H9 (cell line): Measurements from ENCODE around the gene ADRA2A. TPM values are rescaled to one million over a fixed set of nuclear protein-coding genes. Genes with fewer than 3 reads are reported as not detected.

ENCODE experiments used
- DNase-seq: peaks from one replicate; pipeline ENCODE4 v3.0.0-alpha.2; 2017
- H2AFZ ChIP-seq: one replicate; pipeline ENCODE4 v1.6.1; 2013; ENCODE audit warnings: mild to moderate bottlenecking, low read length, control low read depth, moderate library complexity
- H2AK5ac ChIP-seq: 2 replicates; pipeline ENCODE4 v1.6.1; 2013; ENCODE audit warnings: low read length, control low read depth, mixed read lengths; ENCODE audit not compliant: insufficient read length
- H2BK120ac ChIP-seq: one replicate; pipeline ENCODE4 v1.6.1; 2013; ENCODE audit warnings: low read depth, mild to moderate bottlenecking, low read length, control low read depth, inconsistent platforms; ENCODE audit not compliant: poor library complexity, severe bottlenecking
- H2BK12ac ChIP-seq: 2 replicates; pipeline ENCODE4 v1.6.1; 2013; ENCODE audit warnings: low read length, control low read depth, mixed read lengths, low read depth; ENCODE audit not compliant: insufficient read length
- H2BK15ac ChIP-seq: 2 replicates; pipeline ENCODE4 v1.6.1; 2013; ENCODE audit warnings: low read depth, low read length, control low read depth
- H2BK20ac ChIP-seq: one replicate; pipeline ENCODE4 v1.6.1; 2013; ENCODE audit warnings: low read depth, mild to moderate bottlenecking, low read length, control low read depth, inconsistent platforms; ENCODE audit not compliant: poor library complexity, severe bottlenecking
- H2BK5ac ChIP-seq: 2 replicates; pipeline ENCODE4 v1.6.1; 2013; ENCODE audit warnings: low read length, control low read depth, mixed read lengths; ENCODE audit not compliant: insufficient read length
- H3K14ac ChIP-seq: 2 replicates; pipeline ENCODE4 v1.6.1; 2013; ENCODE audit warnings: low read length, control low read depth; ENCODE audit not compliant: insufficient read depth
- H3K18ac ChIP-seq: 2 replicates; pipeline ENCODE4 v1.6.1; 2013; ENCODE audit warnings: low read depth, mild to moderate bottlenecking, mixed read lengths, low read length, control low read depth; ENCODE audit not compliant: insufficient read length
- H3K23ac ChIP-seq: 2 replicates; pipeline ENCODE4 v1.6.1; 2013; ENCODE audit warnings: low read length, control low read depth, mixed read lengths, low read depth; ENCODE audit not compliant: insufficient read length
- H3K23me2 ChIP-seq: 2 replicates; pipeline ENCODE4 v1.6.1; 2013; ENCODE audit warnings: low read depth, mild to moderate bottlenecking, mixed read lengths, low read length, control low read depth; ENCODE audit not compliant: insufficient read length, poor library complexity, severe bottlenecking
- H3K27ac ChIP-seq: 2 replicates; pipeline ENCODE4 v1.5.1; 2013; ENCODE audit warnings: low read length, control low read depth, mixed read lengths, low read depth; ENCODE audit not compliant: insufficient read length
- H3K27me3 ChIP-seq: 2 replicates; pipeline ENCODE4 v1.6.1; 2013; ENCODE audit warnings: low read length, control low read depth, inconsistent platforms; ENCODE audit not compliant: insufficient read depth
- H3K4ac ChIP-seq: 2 replicates; pipeline ENCODE4 v1.6.1; 2013; ENCODE audit warnings: low read depth, mild to moderate bottlenecking, control low read depth, inconsistent platforms, low read length, moderate library complexity
- H3K4me1 ChIP-seq: 2 replicates; pipeline ENCODE4 v1.6.1; 2013; ENCODE audit warnings: low read length, control low read depth, inconsistent platforms; ENCODE audit not compliant: insufficient read depth
- H3K4me2 ChIP-seq: 2 replicates; pipeline ENCODE4 v1.6.1; 2013; ENCODE audit warnings: low read length, control low read depth, mixed read lengths; ENCODE audit not compliant: insufficient read length, insufficient read depth
- H3K56ac ChIP-seq: 2 replicates; pipeline ENCODE4 v1.6.1; 2013; ENCODE audit warnings: low read depth, mild to moderate bottlenecking, mixed read lengths, low read length, control low read depth; ENCODE audit not compliant: insufficient read length
- H3K79me1 ChIP-seq: 2 replicates; pipeline ENCODE4 v1.6.1; 2013; ENCODE audit warnings: low read depth, mild to moderate bottlenecking, moderate library complexity, low read length, control low read depth, inconsistent platforms; ENCODE audit not compliant: insufficient read depth, poor library complexity, severe bottlenecking
- H3K79me2 ChIP-seq: 2 replicates; pipeline ENCODE4 v1.6.1; 2013; ENCODE audit warnings: low read length, control low read depth, inconsistent platforms; ENCODE audit not compliant: insufficient read depth
- H3K9ac ChIP-seq: 2 replicates; pipeline ENCODE4 v1.6.1; 2013; ENCODE audit warnings: low read length, control low read depth, mixed read lengths; ENCODE audit not compliant: insufficient read length; ENCODE audit errors: extremely low read depth
- H3K9me3 ChIP-seq: one replicate; pipeline ENCODE4 v1.6.1; 2013; ENCODE audit warnings: low read depth, low read length, inconsistent platforms; ENCODE audit not compliant: control insufficient read depth
- H3T11ph ChIP-seq: one replicate; pipeline ENCODE4 v1.6.1; 2013; ENCODE audit warnings: mild to moderate bottlenecking, low read length, control low read depth, inconsistent platforms
- H4K20me1 ChIP-seq: one replicate; pipeline ENCODE4 v1.6.1; 2013; ENCODE audit not compliant: control insufficient read depth, insufficient read length, insufficient read depth
- H4K5ac ChIP-seq: 2 replicates; pipeline ENCODE4 v1.6.1; 2013; ENCODE audit warnings: low read depth, mild to moderate bottlenecking, mixed read lengths, low read length, control low read depth; ENCODE audit not compliant: insufficient read length
- H4K8ac ChIP-seq: replicated peaks from 2 replicates; pipeline ENCODE4 v1.6.1; 2013; ENCODE audit warnings: low read length, control low read depth, mixed read lengths, low read depth; ENCODE audit not compliant: insufficient read length
- H4K91ac ChIP-seq: 2 replicates; pipeline ENCODE4 v1.6.1; 2013; ENCODE audit warnings: low read depth, mild to moderate bottlenecking, moderate library complexity, mixed read lengths, low read length, control low read depth; ENCODE audit not compliant: insufficient read length
- H3K27ac Mint-ChIP-seq, 3 experiments: 2 replicates in 2 of 3; 3 replicates in 1 of 3; pipeline ENCODE4 v1.8.0; 2020 to 2021; ENCODE audit warnings: mixed read lengths in 3 of 3, mild to moderate bottlenecking in 1 of 3, moderate library complexity in 1 of 3
- H3K27me3 Mint-ChIP-seq: 2 replicates; pipeline ENCODE4 v1.8.0; 2021; ENCODE audit warnings: low read depth, mild to moderate bottlenecking, moderate library complexity, mixed read lengths
- H3K36me3 Mint-ChIP-seq, 3 experiments: 2 replicates in 2 of 3; 3 replicates in 1 of 3; pipeline ENCODE4 v1.8.0; 2020 to 2021; ENCODE audit warnings: low read depth in 3 of 3, mixed read lengths in 3 of 3; ENCODE audit not compliant: insufficient read depth in 1 of 3
- H3K4me1 Mint-ChIP-seq, 2 experiments: 2 replicates each; pipeline ENCODE4 v1.8.0; 2020; ENCODE audit warnings: mixed read lengths in 2 of 2
- H3K4me3 Mint-ChIP-seq, 2 experiments: 2 replicates in 1 of 2; 3 replicates in 1 of 2; pipeline ENCODE4 v1.8.0; 2020 to 2021; ENCODE audit warnings: mild to moderate bottlenecking in 2 of 2, mixed read lengths in 2 of 2, moderate library complexity in 1 of 2
- H3K9me3 Mint-ChIP-seq, 2 experiments: 2 replicates in 1 of 2; 3 replicates in 1 of 2; pipeline ENCODE4 v1.8.0; 2020; ENCODE audit warnings: mild to moderate bottlenecking in 2 of 2, mixed read lengths in 2 of 2, moderate library complexity in 1 of 2
- CTCF ChIP-seq: fragments of 200-600 bp; sonication (generic); conservative IDR thresholded peaks from 3 replicates; pipeline ENCODE4 v1.8.0; 2021; ENCODE audit warnings: antibody characterized with exemption, mild to moderate bottlenecking
- WGBS: extraction: QIAGEN DNeasy Blood & Tissue Kit; methylation state at CpG from one replicate; pipeline ENCODE4 v1.1.7; 2013; ENCODE audit warnings: missing lambda C conversion rate, low lambda C conversion rate, mixed read lengths; ENCODE audit not compliant: insufficient read length; ENCODE audit errors: extremely low coverage; 5-methylcytosine and 5-hydroxymethylcytosine counted together
- total RNA-seq: library from RNA; stranded (reverse); gene quantifications from 2 replicates; pipeline ENCODE4 v1.2.1, GENCODE V29; 2021

Gene ADRA2A
- total RNA-seq, 1 experiment from 2014 or later, result 1.4 TPM

- Histone ChIP-seq H3K9me3 (no peaks in the 10 kb centered on the region), H3K4me1 (no peaks in the 10 kb centered on the region), H3K79me2 (no peaks in the 10 kb centered on the region), H2BK120ac (no peak overlapping the region), H3K27ac (no peak overlapping the region), H2BK15ac (no peak overlapping the region), H2BK20ac (no peak overlapping the region), H3K14ac (no peak overlapping the region), H2BK12ac (no peak overlapping the region), H2AFZ (no peak overlapping the region), H3K18ac (no peak overlapping the region), H3K79me1 (no peaks in the 10 kb centered on the region), H4K8ac (no peak overlapping the region), H3K23me2 (no peaks in the 10 kb centered on the region), H2BK5ac (no peak overlapping the region), H4K5ac (no peak overlapping the region), H3K27me3 (no peaks in the 10 kb centered on the region), H3K4me2 (no peak overlapping the region), H3K9ac (no peak overlapping the region), H3K4ac (no peak overlapping the region), H4K91ac (no peak overlapping the region), H2AK5ac (no peak overlapping the region), H3K56ac (no peak overlapping the region), H3T11ph (no peak overlapping the region), H3K23ac (no peak overlapping the region), H4K20me1 (no peaks in the 10 kb centered on the region)
- Mint-ChIP-seq H3K27me3 (peaks cover 7% of the 10 kb centered on the region), H3K36me3 (no peaks in the 10 kb centered on the region), H3K4me3 (no peak overlapping the region), H3K9me3 (no peaks in the 10 kb centered on the region), H3K27ac (peak overlapping the region in 1 of 3 experiments; percentile 31; a peak in 1 of 7 replicates), H3K4me1 (no peaks in the 10 kb centered on the region)
- DNase-seq, result peak; percentile 14
- no peak for TF ChIP-seq CTCF
- WGBS, result no CpG with 5 or more reads among the region's 9 CpGs
These were observed 39.4 kb downstream of the ADRA2A start for GRCh38 chr10:111116211-111116610.
